Activated effector memory CD4-positive, alpha-beta T cell treated with anti-CD3 and anti-CD28 coated beads, Interleukin-2, amount 50 U/mL, for 16 hours (primary cell): ENCODE measurements around the gene ABCC11.
"Not testable (repeated sequence)": the region's sequence is repeated elsewhere in the genome, so short reads cannot be mapped to it uniquely, and the experiment has no call there.

Experiments used
- DNase-seq: peaks from one replicate; pipeline ENCODE4 v3.0.0-alpha.2; 2020

The ABCC11 gene

GRCh38 chr16:48246066-48246465, 1.3 kb downstream of the ABCC11 start:
- DNase-seq, result no peak

GRCh38 chr16:48244863-48245195, 2.5 kb downstream of the ABCC11 start:
- DNase-seq, result no peak

DNA sequence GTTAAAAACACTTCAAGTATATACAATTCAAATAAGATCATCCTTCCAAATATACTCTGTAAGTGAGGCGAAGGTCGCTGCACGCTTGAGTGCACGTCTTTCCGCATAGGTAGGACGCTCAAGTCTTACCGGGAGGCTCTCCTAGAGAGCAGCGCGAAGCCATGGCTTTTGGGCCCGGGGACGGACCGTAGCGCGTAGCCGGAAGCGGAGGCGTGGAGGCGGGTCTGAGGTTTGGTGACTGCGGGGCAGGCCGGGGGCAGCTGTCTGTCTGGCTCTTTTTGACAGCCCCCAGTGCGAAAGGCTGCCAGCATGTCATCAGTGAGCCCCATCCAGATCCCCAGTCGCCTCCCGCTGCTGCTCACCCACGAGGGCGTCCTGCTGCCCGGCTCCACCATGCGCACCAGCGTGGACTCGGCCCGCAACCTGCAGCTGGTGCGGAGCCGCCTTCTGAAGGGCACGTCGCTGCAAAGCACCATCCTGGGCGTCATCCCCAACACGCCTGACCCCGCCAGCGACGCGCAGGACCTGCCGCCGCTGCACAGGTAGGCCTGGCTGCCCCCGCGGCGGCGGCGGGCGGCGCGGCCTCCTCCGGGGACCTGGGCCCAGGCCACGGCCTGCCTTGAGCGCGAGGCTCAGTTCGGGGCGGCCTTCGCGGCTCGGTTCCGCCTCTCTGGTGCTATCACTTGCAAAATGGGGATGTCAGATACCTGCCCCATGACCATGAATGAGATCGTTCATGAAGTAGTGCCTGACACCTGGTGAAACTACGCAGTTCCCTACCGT, 3.1 kb downstream of the ABCC11 start, which contains the start of gene LONP2:
LONP2 (plus strand) TSS at position 221 of the 783 bp plus-strand sequence; CDS start at position 310, 89 bp downstream.
- peak; percentile 97 for DNase-seq

DNA sequence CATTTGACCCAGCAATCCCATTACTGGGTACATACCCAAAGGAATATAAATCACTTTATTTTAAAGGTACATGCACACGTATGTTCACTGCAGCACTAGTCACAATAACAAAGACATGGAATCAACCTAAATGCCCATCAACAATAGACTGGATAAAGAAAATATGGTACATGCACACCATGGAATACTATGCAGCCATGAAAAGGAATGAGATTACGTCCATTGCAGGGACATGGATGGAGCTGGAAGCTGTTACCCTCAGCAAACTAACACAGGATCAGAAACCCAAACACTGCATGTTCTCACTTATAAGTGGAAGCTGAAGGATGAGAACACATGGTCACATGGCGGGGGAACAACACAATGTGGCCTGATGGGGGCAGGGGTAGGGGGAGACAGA, 7.2 kb downstream of the ABCC11 start:
- not testable (repeated sequence) for DNase-seq

DNA sequence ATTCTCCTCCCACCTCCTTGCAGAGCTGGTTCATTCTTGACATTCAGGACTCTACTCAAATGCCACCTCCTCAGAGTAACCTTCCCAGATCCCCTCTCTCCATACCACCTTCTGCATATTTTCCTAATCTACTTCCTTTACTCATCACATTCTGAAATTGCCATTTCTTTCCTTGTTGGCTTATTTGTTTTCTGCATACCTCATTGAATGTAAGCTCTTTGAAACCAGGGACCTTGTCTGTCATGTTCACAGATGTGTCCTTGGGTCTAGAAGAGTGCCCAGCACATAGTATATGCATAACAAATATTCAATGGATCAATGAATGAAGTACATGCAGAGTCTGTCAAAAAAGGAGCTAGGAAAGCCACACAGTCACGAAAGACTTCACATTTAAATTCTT, 11.1 kb downstream of the ABCC11 start:
- DNase-seq, result no peak

- no peak for DNase-seq
These were observed 11.7 kb downstream of the ABCC11 start for GRCh38 chr16:48235556-48236136.

DNA sequence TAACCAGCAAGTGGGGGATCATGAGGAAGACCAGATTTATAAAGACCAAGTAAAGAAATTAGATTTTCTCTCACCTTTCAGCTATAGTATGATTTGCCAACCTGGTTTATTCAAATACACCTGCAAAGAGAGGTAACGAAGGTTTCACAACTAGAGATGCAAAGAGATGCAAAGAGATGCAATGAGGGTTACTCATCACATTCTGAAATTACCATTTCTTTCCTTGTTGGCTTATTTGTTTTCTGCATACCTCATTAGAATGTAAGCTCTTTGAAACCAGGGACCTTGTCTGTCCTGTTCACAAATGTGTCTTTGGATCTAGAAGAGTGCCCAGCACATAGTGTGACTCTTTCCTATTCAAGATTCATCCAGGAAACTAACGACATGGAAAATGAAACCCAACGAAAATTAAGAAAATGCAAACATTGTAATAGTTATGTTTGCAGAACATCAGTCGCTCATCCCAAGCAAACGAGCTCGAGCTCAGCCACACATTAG, 12.2 kb downstream of the ABCC11 start:
- DNase-seq, result no peak

DNA sequence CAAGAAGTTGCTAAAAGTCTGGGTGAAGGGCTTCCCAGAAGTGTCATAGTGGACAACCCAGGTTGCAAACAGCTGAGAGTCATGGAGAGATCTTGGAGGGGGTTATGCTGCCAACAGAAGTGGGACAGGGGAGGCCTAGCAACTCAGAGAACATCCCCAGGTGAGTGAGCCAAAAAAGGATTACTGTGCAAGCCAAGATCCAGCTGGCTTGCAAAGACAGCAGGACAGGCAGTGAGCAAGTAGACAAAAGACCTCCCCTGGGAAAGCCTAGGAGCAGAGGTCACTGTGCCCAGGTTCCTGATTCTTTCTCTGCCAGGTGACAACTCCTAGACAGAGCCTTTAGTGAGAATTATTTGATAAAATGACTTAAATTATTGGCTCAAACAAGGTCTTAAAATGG, 12.7 kb downstream of the ABCC11 start:
- DNase-seq, result no peak

DNA sequence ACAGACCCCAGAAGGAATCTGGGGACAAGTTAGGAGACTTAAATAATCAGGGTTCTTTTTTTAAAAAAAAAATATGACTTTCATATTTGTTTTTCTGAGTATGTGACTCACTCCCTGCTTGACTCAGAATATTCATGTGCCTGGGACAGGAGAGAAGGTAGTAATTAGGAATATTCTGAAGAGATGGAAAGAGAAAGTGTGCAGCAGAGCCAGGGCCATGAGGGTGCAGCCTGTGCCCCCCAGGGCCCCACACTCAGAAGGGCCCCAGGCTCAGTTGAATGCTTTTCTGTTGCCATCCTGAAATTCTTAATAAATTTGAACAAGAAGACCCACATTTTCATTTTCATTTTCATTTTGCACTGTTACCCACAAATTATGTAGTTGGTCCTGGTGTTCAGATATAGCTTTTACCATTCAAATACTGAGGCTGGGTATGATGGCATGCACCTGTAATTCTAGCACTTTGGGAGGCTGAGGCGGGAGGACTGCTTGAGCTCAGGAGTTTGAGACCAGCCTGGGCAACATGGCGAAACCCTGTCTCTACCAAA, 14.8 kb downstream of the ABCC11 start:
- no peak for DNase-seq

DNA sequence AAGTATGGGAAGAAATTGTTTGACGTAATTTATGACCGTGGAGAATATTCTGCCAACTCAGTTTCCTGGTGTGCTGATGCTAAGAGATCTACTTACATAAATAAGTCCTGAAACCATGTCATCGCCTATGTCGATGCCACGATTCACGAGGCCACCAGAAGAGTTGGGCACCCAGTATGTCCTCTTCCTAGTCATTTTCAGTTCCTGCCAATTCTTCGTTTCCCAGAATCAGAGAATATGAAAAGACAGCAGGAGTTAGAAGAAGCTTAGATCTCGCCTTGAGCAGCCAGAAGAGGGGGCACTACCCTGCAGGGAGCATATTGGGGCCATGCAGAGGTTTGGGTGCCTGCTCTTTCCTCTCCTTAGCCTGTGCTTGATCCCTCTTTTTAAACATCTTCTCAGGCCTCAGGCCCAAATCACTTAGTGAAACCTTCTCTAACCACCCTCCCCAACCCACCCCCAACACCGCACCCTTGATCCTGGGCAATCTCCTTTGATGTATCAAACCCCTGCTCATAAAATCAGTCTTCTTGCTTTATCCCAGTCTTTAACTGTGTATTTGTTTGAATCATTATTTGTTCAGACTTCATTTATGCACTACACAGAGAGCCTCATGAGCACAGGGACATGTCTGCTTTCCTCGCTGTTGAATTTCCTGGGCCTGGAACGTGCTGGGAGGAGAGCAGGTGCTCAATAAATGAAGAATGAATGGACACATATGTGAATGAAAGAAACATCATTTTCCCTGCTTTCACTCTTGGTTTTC, 15.4 kb downstream of the ABCC11 start:
- no peak for DNase-seq

GRCh38 chr16:48225456-48225855, 21.9 kb downstream of the ABCC11 start:
- no peak for DNase-seq

- DNase-seq, result no peak
These were observed 23.8 kb downstream of the ABCC11 start for GRCh38 chr16:48223490-48223889.

DNA sequence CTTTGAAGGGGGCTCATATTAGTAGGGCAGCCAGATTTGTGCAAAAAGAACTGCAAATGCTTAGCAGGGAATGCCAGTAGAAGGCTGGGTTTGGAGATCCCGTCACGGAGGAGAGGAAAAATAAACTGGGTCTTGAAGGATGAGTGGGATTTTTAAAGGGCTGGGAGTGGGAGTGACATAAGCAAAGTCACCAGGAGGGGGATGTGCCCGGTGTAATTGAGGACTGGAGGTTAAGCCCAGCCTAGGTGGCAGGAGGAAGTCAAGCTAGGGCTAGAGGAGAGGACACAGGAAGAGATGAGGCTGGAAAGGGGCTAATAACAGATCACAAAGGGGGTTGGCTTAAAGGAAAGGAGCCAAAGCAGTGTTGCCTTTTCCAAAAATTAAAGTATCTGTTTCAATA, 26.4 kb downstream of the ABCC11 start:
- DNase-seq, result no peak

- no peak for DNase-seq
These were observed 28.9 kb downstream of the ABCC11 start for GRCh38 chr16:48218473-48218872.

DNA sequence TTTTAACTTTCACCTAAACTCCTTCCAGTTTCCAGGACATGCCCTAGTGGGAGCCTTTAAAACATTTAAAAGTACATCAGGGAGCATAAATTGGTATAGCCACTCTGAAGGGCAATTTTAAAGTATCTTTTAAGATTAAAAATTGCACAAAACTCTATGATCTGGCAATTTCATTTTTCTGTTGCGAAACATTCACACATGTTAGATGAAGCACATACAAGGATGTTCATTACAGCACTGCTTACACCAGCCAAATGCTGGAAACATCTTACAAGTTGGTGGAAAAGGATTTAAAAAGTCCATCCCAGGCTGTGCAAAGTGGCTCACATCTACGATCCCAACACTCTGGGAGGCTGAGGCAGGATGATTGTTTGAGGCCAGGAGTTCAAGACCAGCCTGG, 29.6 kb downstream of the ABCC11 start:
- no peak for DNase-seq

DNA sequence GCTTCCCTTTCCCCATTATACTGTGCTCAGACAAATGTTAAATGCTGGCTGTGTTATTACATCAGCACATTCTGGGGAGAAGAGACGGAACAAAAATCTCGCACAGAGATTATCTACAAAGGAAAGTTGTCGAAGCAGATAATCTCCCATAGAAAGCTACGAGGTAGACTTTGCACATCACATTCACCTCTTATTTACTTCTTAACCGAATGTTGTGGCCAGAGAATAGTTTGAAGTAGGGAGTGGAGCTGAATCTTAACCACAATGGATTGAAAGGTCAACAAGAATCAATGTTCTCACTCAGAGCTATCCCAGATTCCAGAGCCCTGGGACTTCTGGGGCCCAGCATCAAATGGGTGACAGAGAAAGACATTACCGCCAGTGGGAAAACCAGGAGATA, 31.6 kb downstream of the ABCC11 start:
- no peak for DNase-seq

DNA sequence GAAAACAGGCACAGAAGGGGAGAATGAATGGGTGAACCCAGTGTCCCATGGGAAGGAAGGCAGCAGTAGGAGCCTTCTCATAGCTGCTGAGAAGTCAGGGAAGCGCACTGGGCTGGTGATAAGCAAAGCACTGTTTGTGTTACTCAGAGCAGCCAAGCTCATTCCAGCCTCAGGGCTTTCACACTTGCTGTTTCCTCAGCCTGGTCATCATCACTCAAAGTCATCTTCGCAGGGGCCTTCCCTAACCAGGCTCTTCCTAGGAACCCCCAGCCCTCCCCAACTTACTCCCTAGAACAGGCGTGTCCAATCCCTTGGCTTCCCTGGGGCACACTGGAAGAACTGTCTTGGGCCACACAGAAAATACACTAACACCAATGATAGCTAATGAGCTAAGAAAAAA, 35.3 kb downstream of the ABCC11 start:
- DNase-seq, result no peak

GRCh38 chr16:48210747-48211146, 36.6 kb downstream of the ABCC11 start:
- DNase-seq, result no peak

GRCh38 chr16:48206594-48207242, 40.6 kb downstream of the ABCC11 start:
- DNase-seq, result no peak

DNA sequence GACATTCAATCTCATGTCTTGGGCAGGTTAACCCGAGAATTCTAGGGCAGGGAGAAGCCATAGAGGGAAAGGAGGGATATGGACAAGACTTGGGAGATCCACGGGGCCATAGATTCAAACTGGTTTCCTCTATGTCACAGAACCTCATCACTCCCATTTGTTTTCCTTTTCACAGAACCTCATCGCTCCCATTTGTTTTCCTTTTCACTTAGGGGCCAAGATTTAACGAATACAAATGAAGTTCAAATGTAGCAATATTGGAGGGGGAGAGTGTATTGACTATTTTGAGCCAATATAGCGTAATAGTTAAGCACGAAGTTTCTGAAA, 42.6 kb downstream of the ABCC11 start:
- DNase-seq, result no peak

DNA sequence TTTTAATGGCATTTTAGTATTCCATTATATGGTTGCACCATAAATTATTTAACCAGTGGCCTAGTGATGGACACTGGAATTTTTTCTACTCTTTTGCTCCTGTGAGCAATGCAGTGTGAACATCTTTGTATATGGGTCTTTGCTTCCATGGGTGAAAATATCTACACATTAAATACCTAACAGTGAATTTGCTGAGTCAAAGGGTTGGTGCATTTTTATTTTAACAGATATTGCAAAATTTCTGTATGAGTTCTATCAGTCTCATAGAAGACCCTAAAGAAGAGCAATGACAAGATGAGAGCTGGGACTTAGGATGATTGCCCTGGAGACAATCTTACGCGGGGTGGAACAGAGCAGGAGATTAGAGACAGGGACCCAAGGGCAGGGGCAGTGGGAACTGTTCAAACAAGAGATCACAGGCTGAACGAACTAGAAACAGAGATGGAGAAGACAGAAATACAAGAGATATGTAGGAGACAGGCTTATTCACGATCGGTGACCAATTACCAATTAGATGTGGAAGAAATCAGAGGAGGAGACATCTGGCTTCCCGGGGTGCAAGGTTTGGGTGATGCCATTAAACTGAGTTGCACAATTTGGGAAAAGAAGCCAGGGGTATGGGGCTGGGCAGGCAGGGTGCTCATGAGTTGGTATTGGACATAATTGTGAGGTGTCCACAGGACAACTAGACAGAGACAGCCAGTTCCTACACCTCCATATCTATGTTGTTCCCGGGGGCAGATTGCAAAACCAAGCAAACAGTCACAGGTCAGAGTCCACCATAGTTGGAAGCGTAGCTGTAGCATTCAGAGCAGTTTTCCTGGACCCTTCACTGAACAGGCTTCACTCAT, 43.1 kb downstream of the ABCC11 start:
- no peak for DNase-seq

- DNase-seq, result no peak
These were observed 45.7 kb downstream of the ABCC11 start for GRCh38 chr16:48201515-48202201.
